HEK293 (cell line): ENCODE results near the gene IFIH1.
A peak's percentile ranks its signal among the peaks of the same experiment; 100 is the strongest.

Experiments
- CTCF ChIA-PET: fragments of 350-600 bp; formaldehyde crosslinking; extraction: SDS; loops from one replicate; lab custom pipeline; 2021; ENCODE audit warnings: antibody characterized with exemption; lab: Yijun Ruan, JAX
- POLR2A ChIA-PET: fragments of 300-600 bp; formaldehyde crosslinking; extraction: SDS; loops from one replicate; lab custom pipeline; 2020; ENCODE audit warnings: antibody characterized with exemption, inconsistent platforms; lab: Yijun Ruan, JAX
- H3K27ac ChIP-seq: fragments of 200-500 bp; sonication (Bioruptor generic); 2 replicates; pipeline ENCODE4 v1.5.1; 2014; ENCODE audit warnings: low read depth, low read length, control low read depth, inconsistent platforms; ENCODE audit errors: extremely low read depth
- H3K36me3 ChIP-seq, 2 experiments: fragments of 200-500 bp in 1 of 2; sonication (Bioruptor generic) in 1 of 2; 1 replicate in 1 of 2; 2 replicates in 1 of 2; pipeline ENCODE4 v1.5.1; 2014 to 2017; ENCODE audit warnings: inconsistent platforms in 2 of 2, low read length in 2 of 2; ENCODE audit not compliant: control insufficient read depth in 2 of 2, insufficient read depth in 1 of 2
- H3K4me1 ChIP-seq: fragments of 200-500 bp; sonication (Bioruptor generic); 2 replicates; pipeline ENCODE4 v1.5.1; 2014; ENCODE audit warnings: mild to moderate bottlenecking, low read length, inconsistent platforms; ENCODE audit not compliant: control insufficient read depth, insufficient read depth
- H3K4me3 ChIP-seq: 2 replicates; pipeline ENCODE4 v1.5.1; 2011; ENCODE audit warnings: low read depth, mild to moderate bottlenecking, control low read depth, low read length, moderate library complexity
- H3K9me3 ChIP-seq: fragments of 200-500 bp; sonication (Bioruptor generic); 2 replicates; pipeline ENCODE4 v1.5.1; 2014; ENCODE audit warnings: low read depth, low read length, inconsistent platforms; ENCODE audit not compliant: control insufficient read depth, insufficient read depth
- HIC1 ChIP-seq: fragments of 450-650 bp; formaldehyde crosslinking; IDR thresholded peaks from 2 replicates; pipeline ENCODE4 v1.5.1; 2016; ENCODE audit warnings: missing biosample characterization, missing genetic modification characterization
- PRDM10 ChIP-seq: fragments of 450-650 bp; formaldehyde crosslinking; IDR thresholded peaks from 2 replicates; pipeline ENCODE4 v1.5.1; 2016; ENCODE audit warnings: missing biosample characterization, missing genetic modification characterization
- REST ChIP-seq: fragments of 450-650 bp; formaldehyde crosslinking; IDR thresholded peaks from 2 replicates; pipeline ENCODE4 v1.5.1; 2016; ENCODE audit warnings: missing biosample characterization, missing genetic modification characterization
- SP2 ChIP-seq: fragments of 450-650 bp; formaldehyde crosslinking; IDR thresholded peaks from 2 replicates; pipeline ENCODE4 v1.5.1; 2016; ENCODE audit warnings: missing biosample characterization, missing genetic modification characterization
- SP3 ChIP-seq: fragments of 450-650 bp; formaldehyde crosslinking; IDR thresholded peaks from 2 replicates; pipeline ENCODE4 v1.5.1; 2016; ENCODE audit warnings: missing biosample characterization, missing genetic modification characterization
- TRIM28 ChIP-seq: IDR thresholded peaks from 2 replicates; pipeline ENCODE4 v1.6.1; 2011; ENCODE audit warnings: low read length, control low read depth, borderline replicate concordance
- ZBTB11 ChIP-seq: fragments of 450-650 bp; formaldehyde crosslinking; conservative IDR thresholded peaks from 2 replicates; pipeline ENCODE4 v1.5.1; 2016; ENCODE audit warnings: low read depth, missing biosample characterization, missing genetic modification characterization
- ZBTB17 ChIP-seq: fragments of 450-650 bp; formaldehyde crosslinking; IDR thresholded peaks from 2 replicates; pipeline ENCODE4 v1.5.1; 2016; ENCODE audit warnings: missing biosample characterization, missing genetic modification characterization
- ZBTB20 ChIP-seq: fragments of 450-650 bp; formaldehyde crosslinking; IDR thresholded peaks from 2 replicates; pipeline ENCODE4 v1.5.1; 2016; ENCODE audit warnings: missing biosample characterization, missing genetic modification characterization
- ZNF2 ChIP-seq: fragments of 450-650 bp; formaldehyde crosslinking; IDR thresholded peaks from 2 replicates; pipeline ENCODE4 v1.5.1; 2016; ENCODE audit warnings: missing biosample characterization, missing genetic modification characterization
- ZNF248 ChIP-seq: fragments of 450-650 bp; formaldehyde crosslinking; IDR thresholded peaks from 2 replicates; pipeline ENCODE4 v1.5.1; 2017; ENCODE audit warnings: missing biosample characterization, missing genetic modification characterization
- ZNF335 ChIP-seq: fragments of 450-650 bp; formaldehyde crosslinking; conservative IDR thresholded peaks from 2 replicates; pipeline ENCODE4 v1.5.1; 2016; ENCODE audit warnings: missing biosample characterization, missing genetic modification characterization
- ZNF501 ChIP-seq: fragments of 450-650 bp; formaldehyde crosslinking; IDR thresholded peaks from 2 replicates; pipeline ENCODE4 v1.5.1; 2016; ENCODE audit warnings: missing biosample characterization, missing genetic modification characterization
- ZNF518A ChIP-seq: fragments of 450-650 bp; formaldehyde crosslinking; conservative IDR thresholded peaks from 2 replicates; pipeline ENCODE4 v1.5.1; 2016; ENCODE audit warnings: low read depth, missing biosample characterization, missing genetic modification characterization
- ZNF529 ChIP-seq: fragments of 450-650 bp; formaldehyde crosslinking; IDR thresholded peaks from 2 replicates; pipeline ENCODE4 v1.5.1; 2017; ENCODE audit warnings: missing genetic modification characterization, missing biosample characterization; ENCODE audit not compliant: insufficient replicate concordance
- ZNF600 ChIP-seq: fragments of 450-650 bp; formaldehyde crosslinking; IDR thresholded peaks from 2 replicates; pipeline ENCODE4 v1.5.1; 2016; ENCODE audit warnings: missing biosample characterization, missing genetic modification characterization
- ZNF658 ChIP-seq: fragments of 450-650 bp; formaldehyde crosslinking; IDR thresholded peaks from 2 replicates; pipeline ENCODE4; 2016; ENCODE audit warnings: missing biosample characterization, missing genetic modification characterization

IFIH1 gene

DNA sequence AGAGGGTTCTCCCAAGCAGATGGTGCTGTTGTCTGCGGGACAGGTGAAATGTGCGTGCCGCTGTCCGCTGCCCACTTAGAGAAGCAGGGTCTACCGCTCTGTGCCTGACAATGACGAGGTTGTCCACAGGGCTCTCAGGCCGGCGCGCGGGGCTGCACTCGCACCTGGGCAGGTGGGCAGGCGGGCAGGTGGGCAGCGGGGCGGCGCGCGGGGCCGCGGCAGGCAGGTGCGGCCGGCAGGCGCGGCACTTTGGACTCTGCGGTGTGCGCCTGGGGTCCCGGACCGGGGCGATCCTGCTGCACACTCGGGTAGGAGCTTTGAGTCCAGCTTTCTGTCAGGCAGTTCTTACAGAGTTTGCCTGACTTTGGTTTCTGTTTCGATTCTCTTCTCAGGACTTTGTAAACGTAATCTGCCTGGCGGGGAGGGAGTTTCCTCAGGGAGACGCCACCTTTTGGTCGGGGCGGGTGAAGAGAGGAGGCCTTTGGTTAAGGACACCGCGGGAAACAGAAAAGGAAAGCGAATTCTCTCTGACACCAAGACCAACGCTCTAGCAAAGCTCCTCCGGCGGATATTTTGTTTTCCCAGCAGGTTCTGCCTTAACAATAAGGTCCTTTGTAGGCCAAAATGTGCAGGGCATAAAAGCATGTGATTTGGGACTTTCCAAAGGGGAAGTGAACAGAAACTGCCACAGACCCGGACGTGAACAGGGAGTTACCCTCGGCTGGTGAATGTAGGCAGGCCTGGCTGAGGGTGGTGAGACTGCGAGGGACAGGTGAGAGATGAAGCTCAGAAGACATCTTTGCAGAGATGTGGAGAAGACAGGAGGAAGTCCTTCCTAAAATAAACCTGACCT is at the start of gene IFIH1:
Gene IFIH1, minus strand, starts transcription at position 357 of the 853 bp plus-strand sequence. CDS start 377 bp downstream, outside the sequence.
- Histone ChIP-seq H3K4me3 (peak within 1 kb of the TSS; percentile 69), H3K4me1 (peaks cover 3% of the 10 kb centered on the region; the same call in 1 of the 2 replicates), H3K27ac (peak within 1 kb of the TSS; percentile 69; the same call in 1 of the 2 replicates), H3K36me3 (no peaks in the 10 kb centered on the region), H3K9me3 (no peaks in the 10 kb centered on the region)
- CTCF ChIA-PET, result interaction anchor here (0.6 to 2.5 kb wide), 9 partner anchors 16 to 194 kb away, joined by 3 to 16 read pairs (median 5); no protein-coding TSS in a partner anchor
- POLR2A ChIA-PET, result interaction anchor here (0.6 to 1.6 kb wide), 2 partner anchors 25 kb away, joined by 3 to 7 read pairs; partner anchors contain the start of gene GCA
- TF ChIP-seq ZNF501 (tag by site-specific recombination), result 0 out of 2 replicates have a peak, but pooled peaks have one; percentile 34
- TF ChIP-seq ZNF658 (tag by site-specific recombination), result no peak
- TF ChIP-seq ZBTB11 (tag by site-specific recombination), result peak; percentile 49
- TF ChIP-seq ZNF529 (tag by site-specific recombination), result no peak
- TF ChIP-seq ZNF518A (tag by site-specific recombination), result 0 out of 2 replicates have a peak, but pooled peaks have one; percentile 23
- TF ChIP-seq ZBTB17, result no peak; the same call in 1 of the 2 replicates
- TF ChIP-seq REST, result peak; percentile 17; the same call in 1 of the 2 replicates
- TF ChIP-seq HIC1, result 0 out of 2 replicates have a peak, but pooled peaks have one; percentile 37
- peak; percentile 31 for TF ChIP-seq SP2 (tag by site-specific recombination)
- TF ChIP-seq ZNF335, result peak; percentile 63
- peak; percentile 98 for TF ChIP-seq PRDM10
- TF ChIP-seq ZNF600 (tag by site-specific recombination), result peak; percentile 22; the same call in 1 of the 2 replicates
- peak; percentile 52 for TF ChIP-seq TRIM28
- peak; percentile 62; the same call in 1 of the 2 replicates for TF ChIP-seq ZNF2 (tag by site-specific recombination)
- no peak for TF ChIP-seq ZNF248
- peak; percentile 44 for TF ChIP-seq SP3 (tag by site-specific recombination)
- TF ChIP-seq ZBTB20, result peak; percentile 14
